Head of caudate nucleus (tissue), 42 donors: Measurements from ENCODE around the gene ENDOG.
"Not testable (repeated sequence)": the region's sequence is repeated elsewhere in the genome, so short reads cannot be mapped to it uniquely, and the experiment has no call there.

Source experiments
- DNase-seq, 42 donors: peaks; one replicate each; pipeline versions ENCODE4 v3.0.0 to v3.0.0-alpha.2; 2020 to 2021; ENCODE audit warnings: mixed read lengths in 7 of 42
- intact Hi-C: fragments of 100-400 bp; cut with DNase I; formaldehyde crosslinking; loops from one replicate; pipeline ENCODE4 v1.15.0; 2022

Gene ENDOG

GRCh38 chr9:128792978-128793686 is 25.2 kb upstream of the ENDOG start:
- DNase-seq = no peak
- intact Hi-C loops = no loop called here

- DNase-seq, intact Hi-C loops: not testable (repeated sequence)
Observed at GRCh38 chr9:128794961-128795360, 23.3 kb upstream of the ENDOG start.

DNA sequence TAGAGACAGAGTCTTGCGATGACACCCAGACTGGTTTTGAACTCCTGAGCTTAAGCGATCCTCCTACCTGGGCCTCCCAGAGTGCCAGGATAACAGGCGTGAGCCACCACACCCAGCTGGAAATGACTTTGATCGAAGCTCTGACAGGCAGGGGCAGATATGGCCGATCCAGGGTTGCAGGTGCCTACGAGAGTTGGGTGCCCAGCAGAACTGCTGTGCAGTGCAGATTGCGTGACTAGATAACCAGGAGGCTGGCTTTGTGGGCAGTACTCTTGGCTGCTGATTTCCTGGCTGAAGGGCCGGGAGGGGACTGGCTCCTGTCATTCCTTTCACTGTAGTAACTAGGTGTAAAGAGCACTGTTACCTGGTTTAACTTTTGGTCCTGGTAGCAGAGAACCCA is 19.4 kb upstream of the ENDOG start:
- DNase-seq = no peak
- intact Hi-C loops = no loop called here

DNA sequence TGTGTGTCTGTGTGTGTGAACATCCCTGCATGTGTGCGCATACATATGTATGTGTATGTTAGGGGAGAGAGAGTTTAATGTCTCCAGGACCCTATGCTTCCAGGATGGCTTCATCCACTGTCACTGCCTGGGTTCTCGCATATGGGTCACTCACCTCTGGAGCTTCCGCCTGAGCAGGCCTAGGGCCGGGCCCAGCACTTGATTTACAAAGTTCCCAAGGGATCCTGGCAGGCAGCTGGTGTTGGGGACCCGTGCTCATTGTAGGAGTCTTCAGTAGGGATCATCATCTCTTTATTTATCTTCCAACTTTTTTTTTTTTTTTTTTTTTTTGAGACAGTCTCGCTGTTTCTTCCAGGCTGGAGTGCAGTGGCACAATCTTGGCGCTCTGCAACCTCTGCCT is 18.2 kb upstream of the ENDOG start:
- DNase-seq = no peak
- intact Hi-C loops = no loop called here

- intact Hi-C loops = no loop called here
- DNase-seq = no peak
Observed at GRCh38 chr9:128802482-128802881, 15.8 kb upstream of the ENDOG start.

DNA sequence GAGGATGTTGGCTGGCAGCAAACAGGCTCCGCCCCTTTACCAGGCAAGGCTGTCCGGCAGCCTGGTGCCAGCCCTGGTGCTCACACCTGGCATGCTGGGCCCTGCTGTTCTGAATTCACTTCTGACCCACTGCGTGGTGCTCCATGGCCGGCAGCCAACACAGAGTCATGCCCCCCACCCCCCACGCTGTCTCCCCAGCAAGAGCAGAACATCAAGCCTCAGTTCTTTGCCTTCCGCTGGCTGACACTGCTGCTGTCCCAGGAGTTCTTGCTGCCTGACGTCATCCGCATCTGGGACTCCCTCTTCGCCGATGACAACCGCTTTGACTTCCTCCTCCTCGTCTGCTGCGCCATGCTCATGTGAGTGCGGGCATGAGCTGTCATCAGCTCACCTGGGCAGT is 12.6 kb upstream of the ENDOG start:
- DNase-seq = peak in 41 of 42 donors; percentile 27 to 85 (median 66)
- intact Hi-C loops = no loop called here

DNA sequence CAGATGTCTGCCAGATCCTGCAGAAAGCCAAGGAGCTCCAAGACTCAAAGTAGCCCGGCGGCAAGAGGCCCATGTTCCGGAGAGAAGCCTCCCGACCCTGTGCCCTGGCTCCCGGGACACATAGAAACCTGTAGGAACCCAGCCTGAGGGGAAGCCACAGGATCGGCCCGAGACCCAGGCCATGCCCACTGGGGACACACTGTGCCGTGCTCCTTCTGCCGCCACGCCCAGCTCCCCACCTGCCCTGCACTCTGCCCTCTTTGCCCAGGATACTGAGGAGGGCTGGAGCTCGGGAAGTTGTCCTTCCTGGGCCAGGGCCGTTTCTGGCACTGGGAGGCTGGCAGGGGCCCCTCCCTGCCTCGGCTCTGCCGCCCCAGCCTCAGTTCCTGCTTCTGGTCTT is 10.5 kb upstream of the ENDOG start:
- no peak for DNase-seq
- intact Hi-C loops = no loop called here

GRCh38 chr9:128808543-128808942 is 9.8 kb upstream of the ENDOG start:
- no peak for DNase-seq
- intact Hi-C loops = no loop called here

- no peak for DNase-seq
- intact Hi-C loops = no loop called here
Observed at GRCh38 chr9:128809036-128809599, 9.2 kb upstream of the ENDOG start.

GRCh38 chr9:128809831-128810230 is 8.5 kb upstream of the ENDOG start:
- DNase-seq = no peak
- intact Hi-C loops = no loop called here

DNA sequence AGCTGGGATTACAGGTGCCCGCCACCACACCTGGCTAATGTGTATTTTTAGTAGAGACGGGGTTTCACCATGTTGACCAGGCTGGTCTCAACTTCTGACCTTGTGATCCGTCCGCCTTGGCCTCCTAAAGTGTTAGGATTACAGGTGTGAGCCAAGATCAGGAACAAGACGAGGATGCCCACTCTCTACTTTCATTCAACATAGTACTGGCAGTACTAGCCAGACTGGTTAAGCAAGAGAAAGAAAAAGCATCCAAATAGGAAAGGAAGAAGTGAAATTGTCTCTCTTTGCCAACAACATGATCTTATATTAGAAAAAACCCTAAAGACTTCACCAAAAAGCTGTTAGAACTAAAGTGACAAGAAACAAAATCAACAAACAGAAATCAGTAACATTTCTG is 7.4 kb upstream of the ENDOG start:
- intact Hi-C loops = no loop called here
- no peak for DNase-seq

DNA sequence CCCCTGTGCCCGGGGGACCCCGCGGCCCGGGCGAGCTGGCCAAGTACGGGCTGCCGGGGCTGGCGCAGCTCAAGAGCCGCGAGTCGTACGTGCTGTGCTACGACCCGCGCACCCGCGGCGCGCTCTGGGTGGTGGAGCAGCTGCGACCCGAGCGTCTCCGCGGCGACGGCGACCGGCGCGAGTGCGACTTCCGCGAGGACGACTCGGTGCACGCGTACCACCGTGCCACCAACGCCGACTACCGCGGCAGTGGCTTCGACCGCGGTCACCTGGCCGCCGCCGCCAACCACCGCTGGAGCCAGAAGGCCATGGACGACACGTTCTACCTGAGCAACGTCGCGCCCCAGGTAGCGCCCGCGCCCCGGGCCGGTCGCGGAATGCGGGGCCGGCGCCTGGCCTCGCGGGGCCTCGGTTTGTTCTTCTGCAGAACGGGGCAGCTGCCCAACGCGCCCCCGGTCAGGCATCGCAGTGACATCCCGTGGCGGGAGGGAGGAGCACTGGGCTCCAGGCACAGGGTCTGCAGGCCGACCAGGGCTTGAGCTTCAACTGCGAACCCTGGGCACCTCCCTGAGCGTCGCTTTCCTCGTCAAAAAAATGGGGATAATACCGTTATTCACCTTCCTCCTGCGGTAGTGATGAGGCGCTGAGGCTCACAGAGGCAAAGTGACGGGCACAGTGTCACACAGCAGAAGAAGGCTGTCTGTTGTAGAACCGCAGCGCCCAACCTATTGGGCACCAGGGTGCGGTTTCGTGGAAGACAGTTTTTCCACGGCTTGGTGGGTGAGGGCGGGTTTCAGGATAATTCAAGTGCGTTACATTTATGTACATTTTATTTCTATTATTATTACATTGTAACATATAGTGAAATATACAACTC is 777 bp downstream of the ENDOG start:
- intact Hi-C loops = loop anchor here (2.0 kb wide), 1 partner anchor 46 kb away; no protein-coding TSS in a partner anchor
- peak in 41 of 42 donors; percentile 21 to 78 (median 60) for DNase-seq

DNA sequence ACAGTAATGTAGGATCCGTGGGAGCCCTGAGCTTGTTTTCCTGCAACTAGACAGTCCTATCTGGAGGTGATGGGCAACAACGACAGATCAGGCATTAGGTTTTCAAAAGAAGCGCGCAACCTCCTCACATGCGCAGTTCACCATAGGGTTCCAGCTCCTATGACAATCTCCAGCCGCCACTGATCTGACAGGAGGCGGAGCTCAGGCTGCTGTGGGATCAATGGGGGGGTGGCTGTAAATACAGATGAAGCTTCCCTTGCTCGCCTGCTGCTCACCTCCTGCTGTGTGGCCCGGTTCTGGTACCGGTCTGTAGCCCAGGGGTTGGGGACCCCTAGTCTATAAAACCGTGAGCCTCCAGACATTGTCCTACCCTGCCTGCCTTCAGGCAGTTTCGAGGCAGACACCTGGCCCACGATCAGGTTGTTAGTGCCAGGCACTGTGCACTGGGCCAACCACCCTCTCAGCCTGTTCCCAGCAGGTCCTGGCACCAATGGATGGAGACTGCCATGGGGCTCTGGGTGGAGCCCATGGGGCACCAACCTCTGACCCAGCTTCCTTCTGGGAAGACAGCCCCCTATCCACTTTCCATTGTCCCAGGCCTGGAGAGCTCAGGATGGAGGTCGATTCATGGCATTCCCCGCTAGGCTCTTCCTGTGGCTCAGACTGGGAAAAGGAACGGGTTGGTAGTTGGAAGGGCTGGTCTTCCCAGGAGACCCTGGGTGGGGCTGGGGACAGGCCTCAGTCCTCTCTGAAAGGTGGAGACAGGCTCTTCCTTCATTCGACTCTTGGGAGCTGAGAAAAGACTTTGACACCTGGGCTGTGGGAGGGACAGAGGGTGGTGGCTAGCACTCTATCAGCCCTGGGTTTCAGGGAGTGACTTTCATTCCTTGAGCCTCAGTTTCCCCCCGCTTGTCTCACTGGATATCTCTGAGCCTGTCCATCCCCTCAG is 1.7 kb downstream of the ENDOG start:
- peak; percentile 30 to 87 (median 70) for DNase-seq

GRCh38 chr9:128820665-128821583 is 2.6 kb downstream of the ENDOG start:
- intact Hi-C loops = no loop called here
- no peak for DNase-seq

More for the DNA sequence above, 1.7 kb downstream of the ENDOG start:
- intact Hi-C loops = loop anchor here (2.0 kb wide), 1 partner anchor 47 kb away; no protein-coding TSS in a partner anchor

GRCh38 chr9:128821584-128822406 is 3.5 kb downstream of the ENDOG start:
- DNase-seq = no peak
- intact Hi-C loops = no loop called here

DNA sequence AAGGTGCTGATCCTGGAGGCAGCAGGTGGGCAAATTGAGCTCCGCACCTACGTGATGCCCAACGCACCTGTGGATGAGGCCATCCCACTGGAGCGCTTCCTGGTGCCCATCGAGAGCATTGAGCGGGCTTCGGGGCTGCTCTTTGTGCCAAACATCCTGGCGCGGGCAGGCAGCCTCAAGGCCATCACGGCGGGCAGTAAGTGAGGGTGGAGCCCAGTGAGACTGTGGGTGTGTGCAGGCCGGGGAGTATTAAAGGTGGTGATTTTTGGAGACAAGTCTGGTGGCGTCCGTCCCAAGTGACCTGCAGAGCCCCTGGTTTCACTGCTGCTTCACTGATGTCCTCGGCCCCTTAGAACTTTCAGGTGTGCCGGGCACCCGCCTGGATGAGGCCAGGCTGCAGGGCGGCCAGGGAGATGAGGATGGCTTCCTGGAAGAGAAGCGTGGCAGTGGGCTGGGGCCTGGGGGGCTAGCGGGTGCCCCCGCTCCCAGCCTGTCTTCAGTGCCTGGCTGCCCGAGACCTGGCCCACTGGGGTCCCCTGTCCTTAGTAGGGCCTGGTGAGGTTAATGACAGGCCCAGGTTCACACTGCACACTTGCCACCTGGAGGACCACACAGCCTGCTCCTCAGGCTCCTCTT is 4.2 kb downstream of the ENDOG start:
- DNase-seq = no peak
- intact Hi-C loops = no loop called here
